Measurements from ENCODE around the gene ZBED3. TPM values are rescaled to one million over a fixed set of nuclear protein-coding genes. Genes with fewer than 3 reads are reported as not detected.

ZBED3 gene
- total RNA-seq, 1 experiment from 2014 or later: 7.8 TPM

GRCh38 chr5:77129391-77129990, 42.4 kb upstream of the ZBED3 start:
- Histone ChIP-seq H3K4ac (ENCODE audit: low read depth, low read length) (no peak overlapping the region), H2BK15ac (ENCODE audit: low read depth, low read length) (no peak overlapping the region), H3K79me2 (ENCODE audit: insufficient read depth, low read length) (no peaks in the 10 kb centered on the region), H3K4me1 (ENCODE audit: insufficient read depth, low read length) (no peaks in the 10 kb centered on the region), H2BK120ac (ENCODE audit: low read depth, low read length, poor library complexity, severe bottlenecking) (no peak overlapping the region), H3T11ph (ENCODE audit: low read length) (no peak overlapping the region), H3K4me2 (ENCODE audit: insufficient read depth, insufficient read length, low read length) (no peak overlapping the region), H4K8ac (replicated peaks; ENCODE audit: insufficient read length, low read depth, low read length) (no peak overlapping the region), H2AK5ac (ENCODE audit: insufficient read length, low read length) (no peak overlapping the region), H3K56ac (ENCODE audit: insufficient read length, low read depth, low read length) (no peak overlapping the region), H3K9ac (ENCODE audit: extremely low read depth, insufficient read length, low read length) (no peak overlapping the region), H4K91ac (ENCODE audit: insufficient read length, low read depth, low read length) (no peak overlapping the region), H2AFZ (ENCODE audit: low read length) (no peak overlapping the region), H3K9me3 (ENCODE audit: control insufficient read depth, low read depth, low read length) (no peaks in the 10 kb centered on the region), H3K23me2 (ENCODE audit: insufficient read length, low read depth, low read length, poor library complexity, severe bottlenecking) (no peaks in the 10 kb centered on the region), H4K5ac (ENCODE audit: insufficient read length, low read depth, low read length) (no peak overlapping the region), H3K23ac (ENCODE audit: insufficient read length, low read depth, low read length) (no peak overlapping the region), H2BK5ac (ENCODE audit: insufficient read length, low read length) (no peak overlapping the region), H3K18ac (ENCODE audit: insufficient read length, low read depth, low read length) (no peak overlapping the region), H4K20me1 (ENCODE audit: control insufficient read depth, insufficient read depth, insufficient read length) (no peaks in the 10 kb centered on the region), H3K27ac (ENCODE audit: insufficient read length, low read depth, low read length) (no peak overlapping the region), H3K79me1 (ENCODE audit: insufficient read depth, low read depth, low read length, poor library complexity, severe bottlenecking) (no peaks in the 10 kb centered on the region), H2BK12ac (ENCODE audit: insufficient read length, low read depth, low read length) (no peak overlapping the region), H3K14ac (ENCODE audit: insufficient read depth, low read length) (no peak overlapping the region), H3K27me3 (ENCODE audit: insufficient read depth, low read length) (no peaks in the 10 kb centered on the region), H2BK20ac (ENCODE audit: low read depth, low read length, poor library complexity, severe bottlenecking) (no peak overlapping the region)
- no peaks in the 10 kb centered on the region for H3K9me3 Mint-ChIP-seq
- peak; percentile 56 for DNase-seq
- H3K4me3 Mint-ChIP-seq: no peak overlapping the region
- no CpG with 5 or more reads among the region's 9 CpGs for WGBS (ENCODE audit: extremely low coverage, insufficient read length, low lambda C conversion rate)
- TF ChIP-seq CTCF (conservative IDR thresholded peaks at IDR 0.05): peak; percentile 77
- no peaks in the 10 kb centered on the region for H3K27me3 Mint-ChIP-seq (ENCODE audit: low read depth)
- H3K27ac Mint-ChIP-seq: no peak overlapping the region
- H3K4me1 Mint-ChIP-seq: no peaks in the 10 kb centered on the region
- peaks cover 0 to 5% (median 0%) of the 10 kb centered on the region in 3 experiments; a peak in 2 of 7 replicates for H3K36me3 Mint-ChIP-seq (ENCODE audit: insufficient read depth in 1 of 3, low read depth in 3 of 3)
